PFSK-1 (cell line): ENCODE results near the gene SPINDOC.

Source experiments
- FOXP2 ChIP-seq: optimal IDR thresholded peaks from 2 replicates; pipeline ENCODE3; 2011; ENCODE audit warnings: borderline replicate concordance, control low read depth, inconsistent platforms; ENCODE audit not compliant: insufficient read depth; ENCODE audit errors: extremely low read length, extremely low read depth
- POLR2AphosphoS5 ChIP-seq: IDR thresholded peaks from 2 replicates; pipeline ENCODE4 v1.6.1; 2012; ENCODE audit warnings: low read depth, mild to moderate bottlenecking, control low read depth, low read length, moderate library complexity
- REST ChIP-seq, 2 experiments: IDR thresholded peaks; 2 replicates each; pipeline versions ENCODE4 v1.6.1 to v1.8.0; 2011 to 2012; ENCODE audit warnings: low read depth in 2 of 2, low read length in 2 of 2, control low read depth in 1 of 2, inconsistent platforms in 1 of 2, mild to moderate bottlenecking in 1 of 2, moderate library complexity in 1 of 2; ENCODE audit not compliant: insufficient read depth in 1 of 2
- SIN3A ChIP-seq: IDR thresholded peaks from 2 replicates; pipeline ENCODE4 v1.6.1; 2012; ENCODE audit warnings: mild to moderate bottlenecking, low read length, moderate library complexity, borderline replicate concordance; ENCODE audit not compliant: insufficient read depth
- TAF1 ChIP-seq: IDR thresholded peaks from 2 replicates; pipeline ENCODE4 v1.6.1; 2012; ENCODE audit warnings: low read length, control low read depth, borderline replicate concordance; ENCODE audit not compliant: insufficient read depth

The SPINDOC gene

DNA sequence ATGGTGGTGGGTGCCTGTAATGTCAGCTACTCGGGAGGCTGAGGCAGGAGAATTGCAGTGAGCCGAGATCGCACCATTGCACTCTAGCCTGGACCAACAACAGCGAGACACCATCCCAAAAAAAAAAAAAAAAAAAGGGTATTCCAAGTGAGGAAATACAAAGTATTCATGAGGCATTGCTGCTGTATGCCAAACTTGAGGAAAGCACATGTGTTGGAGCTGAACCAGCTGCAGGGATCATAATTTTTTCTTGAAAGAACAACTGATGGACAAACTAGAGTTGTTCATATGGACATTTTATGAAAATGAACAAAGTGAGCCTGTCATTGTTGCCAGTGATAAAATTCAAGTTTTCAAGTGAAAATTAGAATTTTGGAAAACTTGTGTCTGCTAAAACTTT lies 41.4 kb downstream of the SPINDOC start:
- TF ChIP-seq POLR2AphosphoS5: no peak
- no peak for TF ChIP-seq TAF1
- TF ChIP-seq REST (IDR thresholded peaks at IDR 0.05; ENCODE audit: insufficient read depth in 1 of 2, low read depth in 2 of 2, low read length in 2 of 2): no peak

DNA sequence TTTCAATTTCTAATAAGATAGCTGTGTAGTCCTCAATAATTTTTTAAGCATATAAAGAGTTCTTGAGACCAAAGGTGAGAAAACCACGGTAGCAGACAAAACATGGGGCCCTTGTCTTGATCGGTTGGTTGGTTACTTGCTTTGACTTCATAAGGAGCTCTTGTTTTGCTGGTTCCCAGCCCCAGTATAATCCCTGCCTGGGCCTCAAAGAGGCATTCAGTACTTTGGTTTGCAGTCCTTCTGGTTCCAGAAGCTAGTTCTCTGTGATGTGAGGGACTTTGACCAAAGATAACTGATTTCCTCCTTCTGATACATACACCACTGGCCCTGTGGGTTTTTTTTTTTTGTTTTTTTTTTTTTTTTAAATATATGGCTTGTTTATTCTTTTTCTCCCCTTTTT lies 42.7 kb downstream of the SPINDOC start:
- no peak for TF ChIP-seq TAF1
- TF ChIP-seq REST (IDR thresholded peaks at IDR 0.05; ENCODE audit: insufficient read depth in 1 of 2, low read depth in 2 of 2, low read length in 2 of 2): no peak
- no peak for TF ChIP-seq FOXP2
- no peak for TF ChIP-seq POLR2AphosphoS5
- TF ChIP-seq SIN3A: no peak

GRCh38 chr11:63858628-63859550 lies 45.6 kb downstream of the SPINDOC start:
- TF ChIP-seq POLR2AphosphoS5 (no peak), SIN3A (no peak; the same call in 1 of the 2 replicates), TAF1 (no peak), FOXP2 (no peak), REST (IDR thresholded peaks at IDR 0.05; ENCODE audit: insufficient read depth in 1 of 2, low read depth in 2 of 2, low read length in 2 of 2) (no peak)

- TF ChIP-seq POLR2AphosphoS5 (no peak), FOXP2 (no peak), SIN3A (no peak), TAF1 (no peak), REST (IDR thresholded peaks at IDR 0.05; ENCODE audit: insufficient read depth in 1 of 2, low read depth in 2 of 2, low read length in 2 of 2) (no peak)
Measured at GRCh38 chr11:63862923-63863322, 49.7 kb downstream of the SPINDOC start.
